Left lung (tissue), 10 donors: ENCODE results near the gene MRPL37. TPM values are rescaled to one million over a fixed set of nuclear protein-coding genes. Genes with fewer than 3 reads are reported as not detected.
"Not testable (repeated sequence)": the region's sequence is repeated elsewhere in the genome, so short reads cannot be mapped to it uniquely, and the experiment has no call there.

Source experiments
- ATAC-seq: fragments of 200-7000 bp; cut with Tn5 transposase; one replicate; pipeline ENCODE4 v1.9.1; 2020; ENCODE audit warnings: moderate library complexity
- DNase-seq, 4 donors: peaks; one replicate each; pipeline ENCODE4 v3.0.0-alpha.2; 2013 to 2020
- H3K27ac ChIP-seq, 2 donors: fragments of 200-600 bp; sonication (generic) in 1 of 2; one replicate each; pipeline versions ENCODE4 v1.5.0 to v1.8.0; 2020 to 2021
- H3K27me3 ChIP-seq, 2 donors: fragments of 200-600 bp; sonication (generic) in 1 of 2; one replicate each; pipeline versions ENCODE4 v1.5.0 to v1.8.0; 2020 to 2021
- H3K36me3 ChIP-seq, 2 donors: fragments of 200-600 bp; sonication (generic) in 1 of 2; one replicate each; pipeline versions ENCODE4 v1.5.0 to v1.8.0; 2020 to 2021
- H3K4me1 ChIP-seq, 2 donors: fragments of 200-600 bp; one replicate each; pipeline ENCODE4 v1.8.0; 2021
- H3K4me3 ChIP-seq, 2 donors: fragments of 200-600 bp; sonication (generic) in 1 of 2; one replicate each; pipeline versions ENCODE4 v1.5.0 to v1.8.0; 2020 to 2021; ENCODE audit warnings: mild to moderate bottlenecking in 1 of 2
- H3K9me3 ChIP-seq, 2 donors: fragments of 200-600 bp; sonication (generic) in 1 of 2; one replicate each; pipeline versions ENCODE4 v1.5.0 to v1.8.0; 2020 to 2021
- CTCF ChIP-seq, 2 donors: fragments of 200-600 bp; sonication (generic) in 1 of 2; IDR thresholded peaks; one replicate each; pipeline versions ENCODE4 v1.5.0 to v1.8.0; 2021; ENCODE audit warnings: antibody characterized with exemption in 2 of 2
- intact Hi-C, 2 donors: fragments of 100-400 bp; cut with DNase I; formaldehyde crosslinking; loops; one replicate each; pipeline versions ENCODE4 v1.11.2 to v1.14.2; 2022
- polyA plus RNA-seq, 6 donors: library from polyadenylated mRNA; unstranded; fragments of 120-200 nt; gene quantifications; one replicate each; pipeline ENCODE4 v1.2.1, GENCODE V29; 2013; ENCODE audit not compliant: insufficient read length in 6 of 6
- total RNA-seq, 2 donors: library from RNA; stranded (reverse); fragmentation: NEBNext Ultra II Directional; extraction: Animal tissue kit (Norgen Biotek cat#: 25700); gene quantifications; one replicate each; pipeline ENCODE4 v1.2.1, GENCODE V29; 2021
- donor health status: DM: no; HTN: yes; CAD: no.
- donor health status: DM: no; HTN: no; CAD: no.

MRPL37 gene
- total and polyA plus RNA-seq, 8 donors = 55.5 to 68.4 (median 59.0) TPM

DNA sequence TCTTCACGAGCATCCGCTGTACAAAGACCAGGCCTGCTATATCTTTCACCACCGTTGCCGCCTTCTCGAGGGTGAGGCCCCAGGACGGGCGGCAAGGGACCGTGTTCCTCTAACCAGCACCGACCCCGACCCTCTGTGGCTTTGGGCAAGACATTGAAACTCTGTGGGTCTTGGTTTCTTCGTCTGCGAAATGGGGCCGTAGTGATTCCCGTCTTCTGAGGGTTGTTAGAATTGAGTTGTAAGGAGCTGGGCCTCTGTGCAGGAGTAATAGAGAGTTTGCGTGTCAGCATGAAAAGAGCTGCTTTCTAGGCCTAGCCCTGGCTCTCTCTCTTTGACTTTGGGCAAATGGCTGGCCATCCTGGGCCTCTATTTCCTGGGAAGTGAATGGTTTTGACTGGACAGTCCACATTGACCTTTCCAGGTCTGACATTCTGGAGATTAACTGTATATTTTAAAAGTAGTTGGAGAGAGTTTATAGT, 591 bp downstream of the MRPL37 start:
- peaks cover 0 to 22% of the 10 kb centered on the region in 2 donors for H3K36me3 ChIP-seq
- intact Hi-C loops = no loop called here
- H3K27ac ChIP-seq = peak overlapping the region; percentile 52 to 69
- no peaks in the 10 kb centered on the region for H3K27me3 ChIP-seq
- H3K9me3 ChIP-seq = no peaks in the 10 kb centered on the region
- TF ChIP-seq CTCF (IDR thresholded peaks at IDR 0.05) = no peak
- DNase-seq (no peak), ATAC-seq (no peak)
- H3K4me1 ChIP-seq = peaks cover 15 to 30% of the 10 kb centered on the region in 2 donors
- peak overlapping the region; percentile 79 to 93 for H3K4me3 ChIP-seq

DNA sequence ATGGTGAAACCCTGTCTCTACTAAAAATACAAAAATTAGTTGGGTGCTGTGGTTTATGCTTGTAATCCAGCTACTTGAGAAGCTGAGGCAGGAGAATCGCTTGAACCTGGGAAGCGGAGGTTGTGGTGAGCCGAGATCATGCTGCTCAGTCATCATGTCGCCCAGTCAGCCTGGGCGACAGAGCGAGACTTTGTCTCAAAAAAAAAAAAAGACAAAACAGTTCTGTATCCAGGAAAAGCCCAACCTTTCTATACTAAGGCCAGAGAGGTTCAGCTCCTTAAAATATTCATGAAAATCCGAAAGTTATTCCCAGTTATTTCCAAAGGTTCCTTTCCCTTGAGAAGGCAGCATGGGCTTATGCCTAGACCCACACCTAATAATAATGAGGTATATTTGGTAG, 4.2 kb downstream of the MRPL37 start:
- Histone ChIP-seq H3K27ac (no peak overlapping the region), H3K27me3 (no peaks in the 10 kb centered on the region), H3K4me3 (no peak overlapping the region), H3K9me3 (no peaks in the 10 kb centered on the region), H3K4me1 (peaks cover 13 to 24% of the 10 kb centered on the region in 2 donors), H3K36me3 (peaks cover 0 to 58% of the 10 kb centered on the region in 2 donors)
- ATAC-seq = no peak
- no peak for DNase-seq
- intact Hi-C loops = no loop called here
- TF ChIP-seq CTCF (IDR thresholded peaks at IDR 0.05) = no peak

GRCh38 chr1:54207287-54207686, 7.3 kb downstream of the MRPL37 start:
- DNase-seq = no peak
- TF ChIP-seq CTCF (IDR thresholded peaks at IDR 0.05) = no peak
- H3K27ac ChIP-seq = no peak overlapping the region
- H3K9me3 ChIP-seq = no peaks in the 10 kb centered on the region
- no peak overlapping the region for H3K4me3 ChIP-seq
- H3K36me3 ChIP-seq = peaks cover 0 to 88% of the 10 kb centered on the region in 2 donors
- no peaks in the 10 kb centered on the region for H3K4me1 ChIP-seq
- H3K27me3 ChIP-seq = no peaks in the 10 kb centered on the region
- no peak for ATAC-seq
- intact Hi-C loops = no loop called here

DNA sequence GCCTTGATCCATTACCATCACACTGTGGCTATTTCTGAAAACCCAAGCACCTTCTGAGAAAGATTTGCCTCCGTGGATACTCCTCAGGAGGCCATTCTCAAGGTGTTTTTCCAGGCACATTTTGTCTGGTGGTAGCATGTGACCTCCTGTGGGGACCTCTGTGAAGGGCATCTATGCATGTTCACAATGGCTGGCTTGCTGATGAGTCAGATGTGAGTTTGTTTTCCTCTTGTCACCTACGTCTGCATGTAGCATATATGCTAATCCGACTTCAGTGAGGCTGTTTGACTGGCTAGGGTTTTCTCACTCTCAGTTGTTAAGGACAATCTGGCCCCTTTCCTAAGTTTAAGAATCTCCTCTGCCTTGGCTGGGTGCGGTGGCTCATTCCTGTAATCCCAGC, 7.9 kb downstream of the MRPL37 start:
- H3K9me3 ChIP-seq, ATAC-seq, H3K27ac ChIP-seq, intact Hi-C loops, DNase-seq, H3K4me3 ChIP-seq, H3K4me1 ChIP-seq, H3K27me3 ChIP-seq: not testable (repeated sequence)
- peaks cover 0 to 92% of the 10 kb centered on the region in 2 donors for H3K36me3 ChIP-seq

GRCh38 chr1:54212872-54213271, 12.9 kb downstream of the MRPL37 start:
- no peaks in the 10 kb centered on the region for H3K27me3 ChIP-seq
- intact Hi-C loops = no loop called here
- H3K27ac ChIP-seq = no peak overlapping the region
- TF ChIP-seq CTCF (IDR thresholded peaks at IDR 0.05) = no peak
- no peaks in the 10 kb centered on the region for H3K9me3 ChIP-seq
- no peak overlapping the region for H3K4me3 ChIP-seq
- H3K4me1 ChIP-seq = no peaks in the 10 kb centered on the region
- ATAC-seq = no peak
- no peak for DNase-seq
- H3K36me3 ChIP-seq = peaks cover 0 to 99% of the 10 kb centered on the region in 2 donors

DNA sequence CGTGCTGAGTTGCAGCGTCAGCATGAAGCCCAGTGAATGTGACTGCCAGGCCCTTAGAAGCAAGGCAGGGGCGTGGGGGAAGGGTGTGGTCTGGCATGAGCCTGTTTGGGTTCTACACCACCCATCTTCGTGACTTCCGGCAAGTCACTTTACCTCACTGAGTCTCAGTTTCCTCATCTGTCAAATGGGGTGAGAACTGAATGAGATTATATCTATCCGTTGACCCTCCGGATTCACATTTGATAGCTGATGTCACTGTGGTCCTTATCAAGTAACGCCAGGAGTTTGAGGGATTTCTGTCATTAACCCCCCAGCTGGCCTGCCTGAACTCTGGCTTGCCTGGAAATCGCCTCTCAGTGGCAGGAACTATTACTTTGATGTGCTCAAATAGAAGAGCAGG, 15.6 kb downstream of the MRPL37 start:
- Histone ChIP-seq H3K4me3 (no peak overlapping the region), H3K27me3 (no peaks in the 10 kb centered on the region), H3K36me3 (peaks cover 0 to 92% of the 10 kb centered on the region in 2 donors), H3K27ac (no peak overlapping the region), H3K9me3 (no peaks in the 10 kb centered on the region), H3K4me1 (peaks cover 4 to 18% of the 10 kb centered on the region in 2 donors)
- no peak for TF ChIP-seq CTCF (IDR thresholded peaks at IDR 0.05)
- ATAC-seq (no peak), DNase-seq (no peak)
- intact Hi-C loops = no loop called here
